ENCODE results near the gene CEP131. TPM values are rescaled to one million over a fixed set of nuclear protein-coding genes. Genes with fewer than 3 reads are reported as not detected.

The CEP131 gene
- total and polyA plus RNA-seq, 2 of the 4 experiments (the other 2 are of a cell fraction): 4.8 to 9.6 TPM

GRCh38 chr17:81178136-81179091, 44.4 kb downstream of the CEP131 start:
- H3K27me3 ChIP-seq (ENCODE audit: control insufficient read depth, insufficient read depth, low read length): no peaks in the 10 kb centered on the region; the same call in 1 of the 2 replicates
- no peaks in the 10 kb centered on the region for H3K36me3 ChIP-seq (ENCODE audit: control insufficient read depth, insufficient read depth, low read length)
- no peaks in the 10 kb centered on the region for H3K9me3 ChIP-seq (ENCODE audit: control insufficient read depth, insufficient read depth, low read length)
- no peaks in the 10 kb centered on the region for H3K9me1 ChIP-seq (ENCODE audit: insufficient read depth, low read length)
- dilution Hi-C loops (cut with HindIII; ENCODE audit: low sequenced_read_pairs, unreplicated experiment) (no loop called here), intact Hi-C loops (cut with micrococcal nuclease) (no loop called here), in situ Hi-C loops (cut with MboI; ENCODE audit: low sequenced_read_pairs) (no loop called here)
- BruUV-seq (replicated peaks): no TSS peak
- no peak overlapping the region for H3K56ac ChIP-seq (ENCODE audit: extremely low read depth, insufficient read depth, low read length)
- H3K18ac ChIP-seq (ENCODE audit: low read depth, low read length): no peak overlapping the region
- H3K4me1 ChIP-seq (ENCODE audit: control insufficient read depth, insufficient read depth, low read length): no peaks in the 10 kb centered on the region
- H3K4me2 ChIP-seq (ENCODE audit: low read depth, low read length): no peak overlapping the region
- no peak overlapping the region for H3K27ac ChIP-seq (ENCODE audit: insufficient read depth, low read length)
- H4K20me1 ChIP-seq (ENCODE audit: insufficient read depth, low read length): no peaks in the 10 kb centered on the region
- peak overlapping the region; percentile 32 for H2AFZ ChIP-seq (replicated peaks; ENCODE audit: low read length, poor library complexity)
- no peak overlapping the region for H3K14ac ChIP-seq (replicated peaks; ENCODE audit: low read depth, low read length)
- H4K91ac ChIP-seq (ENCODE audit: insufficient read depth, low read depth, low read length): no peak overlapping the region
- no peak overlapping the region for H2AK9ac ChIP-seq (replicated peaks; ENCODE audit: low read depth, low read length, poor library complexity)
- no peak overlapping the region for H3K4ac ChIP-seq (ENCODE audit: low read depth, low read length)
- ATAC-seq (ENCODE audit: low read depth) (no peak), DNase-seq (no peak)
- no peak overlapping the region for H2BK120ac ChIP-seq (ENCODE audit: low read depth, low read length)
- H3K4me3 ChIP-seq (ENCODE audit: insufficient read depth, low read depth, low read length): no peak overlapping the region
- 75% methylated on average over 6 of the region's 25 CpGs; no CpG with 5 or more reads in 1 of the 2 experiments for WGBS, 2 experiments (ENCODE audit: extremely low coverage in 2 of 2, insufficient read length in 1 of 2)
- no peak overlapping the region for H3K9ac ChIP-seq (ENCODE audit: low read depth, low read length)
- no peaks in the 10 kb centered on the region for H3K79me1 ChIP-seq (ENCODE audit: low read depth in 1 of 2, low read length in 2 of 2)
- POLR2A ChIA-PET (ENCODE audit: unreplicated experiment): no interaction called here
- no peak overlapping the region for H3K23ac ChIP-seq (ENCODE audit: low read depth, low read length)
- H4K5ac ChIP-seq (ENCODE audit: low read depth, low read length): no peak overlapping the region
- H4K8ac ChIP-seq (ENCODE audit: low read depth in 2 of 2, low read length in 2 of 2): no peak overlapping the region
- CTCF ChIA-PET: interaction anchor here (0.8 kb wide), 1 partner anchor 20 kb away, joined by 3 read pairs; no protein-coding TSS in a partner anchor
- no peak overlapping the region for H2BK5ac ChIP-seq (ENCODE audit: low read depth, low read length, poor library complexity, severe bottlenecking)
- no peak for TF ChIP-seq RFX5 (IDR thresholded peaks at IDR 0.05; ENCODE audit: low read depth, low read length)
- TF ChIP-seq USF2 (IDR thresholded peaks at IDR 0.05; ENCODE audit: low read depth, low read length): no peak
- TF ChIP-seq CEBPB (IDR thresholded peaks at IDR 0.05; ENCODE audit: low read depth, low read length): no peak
- no peak for TF ChIP-seq MAFK (IDR thresholded peaks at IDR 0.05; ENCODE audit: low read depth, low read length)
- TF ChIP-seq BHLHE40 (IDR thresholded peaks at IDR 0.05; ENCODE audit: low read depth, low read length): no peak
- H2AK5ac ChIP-seq (ENCODE audit: low read depth, low read length): no peak overlapping the region
- no peak overlapping the region for H2BK15ac ChIP-seq (ENCODE audit: low read depth, low read length)
- H2BK20ac ChIP-seq (ENCODE audit: low read depth, low read length): no peak overlapping the region

All from IMR-90 (cell line).